Measurements from ENCODE around the gene CHD3. TPM values are rescaled to one million over a fixed set of nuclear protein-coding genes. Genes with fewer than 3 reads are reported as not detected.

The CHD3 gene
- polyA plus RNA-seq, 1 of the 3 experiments (the other 2 are of a cell fraction): 56.2 TPM

- H3K9me2 ChIP-seq: no peaks in the 10 kb centered on the region
- POLR2A ChIA-PET: no interaction called here
- WGBS (ENCODE audit: low lambda C conversion rate): over 99% methylated on average over 13 of the region's 13 CpGs
- H2AFZ ChIP-seq (ENCODE audit: low read depth): no peak overlapping the region
- no peak overlapping the region for H3K9ac ChIP-seq
- H3K79me2 ChIP-seq (ENCODE audit: insufficient read depth): no peaks in the 10 kb centered on the region
- peaks cover 31% of the 10 kb centered on the region for H3F3A ChIP-seq (replicated peaks; ENCODE audit: insufficient read depth)
- no peak overlapping the region for H3K27ac ChIP-seq (ENCODE audit: low read depth in 2 of 2, low read length in 1 of 2)
- H3K36me3 ChIP-seq (replicated peaks in 1 of 2; ENCODE audit: control insufficient read depth in 1 of 2, insufficient read depth in 2 of 2, low read length in 1 of 2): peaks cover 15 to 64% of the 10 kb centered on the region in 2 experiments
- no peaks in the 10 kb centered on the region for H3K9me3 ChIP-seq
- CTCF ChIA-PET: interaction anchor here (0.9 to 4.4 kb wide), 6 partner anchors 13 to 147 kb away, joined by 3 to 90 read pairs (median 6); no protein-coding TSS in a partner anchor
- no peaks in the 10 kb centered on the region for H3K27me3 ChIP-seq (ENCODE audit: insufficient read depth)
- no peak for TF ChIP-seq RFX5 (IDR thresholded peaks at IDR 0.05; ENCODE audit: low read length)
- no peak for TF ChIP-seq SMC3 (IDR thresholded peaks at IDR 0.05; ENCODE audit: low read depth, low read length)
- TF ChIP-seq TAF1 (IDR thresholded peaks at IDR 0.05; ENCODE audit: borderline replicate concordance, low read depth, low read length): no peak
- TF ChIP-seq SIN3A (IDR thresholded peaks at IDR 0.05; ENCODE audit: borderline replicate concordance, low read depth, low read length): no peak
- TF ChIP-seq REST (IDR thresholded peaks at IDR 0.05; ENCODE audit: low read depth, low read length): no peak
- TF ChIP-seq ZBTB33 (IDR thresholded peaks at IDR 0.05; ENCODE audit: borderline replicate concordance, low read depth): no peak
- TF ChIP-seq TCF12 (IDR thresholded peaks at IDR 0.05): no peak
- no peak for TF ChIP-seq FOXJ3 (CRISPR knock-in tag; IDR thresholded peaks at IDR 0.05)
- no peak for TF ChIP-seq POLR2AphosphoS5 (IDR thresholded peaks at IDR 0.05; ENCODE audit: low read depth, low read length)
- no peak overlapping the region for H3K4me2 ChIP-seq
- peaks cover 5 to 8% of the 10 kb centered on the region in 2 experiments; a peak in 1 of 4 replicates for H3K4me1 ChIP-seq (ENCODE audit: control insufficient read depth in 1 of 2, insufficient read depth in 2 of 2, low read depth in 1 of 2, low read length in 1 of 2)
- H4K20me1 ChIP-seq (ENCODE audit: insufficient read depth): no peaks in the 10 kb centered on the region
- no peak for DNase-seq
- H3K4me3 ChIP-seq (ENCODE audit: low read depth in 2 of 2, low read length in 1 of 2): no peak overlapping the region
Measured at GRCh38 chr17:7910711-7911110, 22.1 kb downstream of the CHD3 start.

- Histone ChIP-seq H3K36me3 (replicated peaks in 1 of 2; ENCODE audit: control insufficient read depth in 1 of 2, insufficient read depth in 2 of 2, low read length in 1 of 2) (peaks cover 15 to 60% of the 10 kb centered on the region in 2 experiments), H3K9ac (no peak overlapping the region), H3K9me3 (no peaks in the 10 kb centered on the region), H3K4me3 (ENCODE audit: low read depth in 2 of 2, low read length in 1 of 2) (no peak overlapping the region), H3K27me3 (ENCODE audit: insufficient read depth) (no peaks in the 10 kb centered on the region), H3K4me1 (ENCODE audit: control insufficient read depth in 1 of 2, insufficient read depth in 2 of 2, low read depth in 1 of 2, low read length in 1 of 2) (peaks cover 6 to 10% of the 10 kb centered on the region in 2 experiments; a peak in 2 of 4 replicates), H3K4me2 (no peak overlapping the region), H3K27ac (ENCODE audit: low read depth in 2 of 2, low read length in 1 of 2) (no peak overlapping the region), H3K79me2 (ENCODE audit: insufficient read depth) (no peaks in the 10 kb centered on the region), H3K9me2 (no peaks in the 10 kb centered on the region), H4K20me1 (ENCODE audit: insufficient read depth) (no peaks in the 10 kb centered on the region), H2AFZ (ENCODE audit: low read depth) (no peak overlapping the region), H3F3A (replicated peaks; ENCODE audit: insufficient read depth) (peaks cover 31% of the 10 kb centered on the region)
- no peak for DNase-seq
- 85% methylated on average over 8 of the region's 9 CpGs for WGBS (ENCODE audit: low lambda C conversion rate)
- TF ChIP-seq GABPA (IDR thresholded peaks at IDR 0.05; ENCODE audit: low read depth) (no peak), MAX (IDR thresholded peaks at IDR 0.05; ENCODE audit: low read depth) (no peak), TEAD4 (IDR thresholded peaks at IDR 0.05; ENCODE audit: borderline replicate concordance, insufficient read depth) (no peak), POLR2AphosphoS5 (IDR thresholded peaks at IDR 0.05; ENCODE audit: low read depth, low read length) (no peak), FOXM1 (IDR thresholded peaks at IDR 0.05; ENCODE audit: low read depth) (no peak), RCOR1 (IDR thresholded peaks at IDR 0.05; ENCODE audit: low read length) (no peak), NRF1 (IDR thresholded peaks at IDR 0.05; ENCODE audit: low read depth, low read length) (no peak), TCF12 (IDR thresholded peaks at IDR 0.05) (no peak), CTCF (IDR thresholded peaks at IDR 0.05) (no peak), PBX3 (IDR thresholded peaks at IDR 0.05) (no peak), EZH2phosphoT487 (IDR thresholded peaks at IDR 0.05; ENCODE audit: borderline replicate concordance, low read depth) (no peak), GATA2 (CRISPR knock-in tag; IDR thresholded peaks at IDR 0.05) (no peak)
- CTCF ChIA-PET: interaction anchor here (0.9 to 5.7 kb wide), 6 partner anchors 22 to 146 kb away, joined by 3 to 90 read pairs (median 14); partner anchors contain the start of genes ALOX15B and CHD3
- POLR2A ChIA-PET: no interaction called here
Measured at GRCh38 chr17:7911116-7911515, 22.5 kb downstream of the CHD3 start.

Data from SK-N-SH (cell line).